Activated B cell treated with CpG ODN at 0.5 μM for 24 hours (primary cell): ENCODE results near the gene B3GALT6. TPM values are rescaled to one million over a fixed set of nuclear protein-coding genes. Genes with fewer than 3 reads are reported as not detected.

Experiments
- ATAC-seq: fragments of 200-7000 bp; cut with Tn5 transposase; one replicate; pipeline ENCODE4 v1.10.0; 2021; ENCODE audit warnings: low read depth, mild to moderate bottlenecking, moderate library complexity
- CTCF ChIA-PET: fragments of 350-600 bp; sonication (Branson Sonifier 250); formaldehyde crosslinking; loops from one replicate; lab custom pipeline; 2021; ENCODE audit warnings: antibody characterized with exemption; lab: Charles Lee
- POLR2A ChIA-PET: fragments of 350-600 bp; sonication (Branson Sonifier 250); formaldehyde crosslinking; loops from one replicate; lab custom pipeline; 2021; ENCODE audit warnings: antibody characterized with exemption; lab: Charles Lee
- DNase-seq: peaks from one replicate; pipeline ENCODE4 v3.0.0; 2022
- H3K27ac Mint-ChIP-seq: one replicate; pipeline ENCODE4 v1.8.0; 2020; ENCODE audit warnings: mixed read lengths
- H3K27me3 Mint-ChIP-seq: one replicate; pipeline ENCODE4 v1.8.0; 2021; ENCODE audit warnings: mixed read lengths
- H3K36me3 Mint-ChIP-seq: one replicate; pipeline ENCODE4 v1.8.0; 2021; ENCODE audit warnings: low read depth, mixed read lengths
- H3K4me1 Mint-ChIP-seq: one replicate; pipeline ENCODE4 v1.8.0; 2021; ENCODE audit warnings: mixed read lengths
- H3K4me3 Mint-ChIP-seq: one replicate; pipeline ENCODE4 v1.8.0; 2020; ENCODE audit warnings: mild to moderate bottlenecking, mixed read lengths
- H3K9me3 Mint-ChIP-seq: one replicate; pipeline ENCODE4 v1.8.0; 2020; ENCODE audit warnings: mixed read lengths
- intact Hi-C: fragments of 100-400 bp; cut with micrococcal nuclease; formaldehyde crosslinking; loops from one replicate; pipeline ENCODE4 v1.15.1; 2024
- total RNA-seq: library from RNA; stranded (reverse); gene quantifications from 2 replicates; pipeline ENCODE4 v1.2.3, GENCODE V29; 2022
- TF ChIP-seq, protein P1 (sequence below): fragments of 200-600 bp; IDR thresholded peaks from one replicate; pipeline ENCODE4 v1.8.0; 2022; ENCODE audit warnings: antibody characterized with exemption, mild to moderate bottlenecking

The B3GALT6 gene
- total RNA-seq, 1 donor from 2014 or later = 22.1 TPM

GRCh38 chr1:1260843-1261560 lies 29.0 kb downstream of the B3GALT6 start:
- ChIA-PET POLR2A (interaction anchor here (0.7 to 1.0 kb wide), 3 partner anchors 11 to 197 kb away, joined by 3 to 4 read pairs (median 4); no protein-coding TSS in a partner anchor), CTCF (interaction anchor here (1.2 to 1.9 kb wide), 2 partner anchors 11 to 139 kb away, joined by 3 to 7 read pairs; no protein-coding TSS in a partner anchor)
- no peak for ATAC-seq
- Mint-ChIP-seq H3K4me3 (no peak overlapping the region), H3K9me3 (no peaks in the 10 kb centered on the region), H3K36me3 (peaks cover 67% of the 10 kb centered on the region), H3K27me3 (no peaks in the 10 kb centered on the region), H3K27ac (no peak overlapping the region), H3K4me1 (peaks cover 16% of the 10 kb centered on the region)
- intact Hi-C loops = no loop called here
- no peak for DNase-seq
- TF ChIP-seq, protein P1, sequence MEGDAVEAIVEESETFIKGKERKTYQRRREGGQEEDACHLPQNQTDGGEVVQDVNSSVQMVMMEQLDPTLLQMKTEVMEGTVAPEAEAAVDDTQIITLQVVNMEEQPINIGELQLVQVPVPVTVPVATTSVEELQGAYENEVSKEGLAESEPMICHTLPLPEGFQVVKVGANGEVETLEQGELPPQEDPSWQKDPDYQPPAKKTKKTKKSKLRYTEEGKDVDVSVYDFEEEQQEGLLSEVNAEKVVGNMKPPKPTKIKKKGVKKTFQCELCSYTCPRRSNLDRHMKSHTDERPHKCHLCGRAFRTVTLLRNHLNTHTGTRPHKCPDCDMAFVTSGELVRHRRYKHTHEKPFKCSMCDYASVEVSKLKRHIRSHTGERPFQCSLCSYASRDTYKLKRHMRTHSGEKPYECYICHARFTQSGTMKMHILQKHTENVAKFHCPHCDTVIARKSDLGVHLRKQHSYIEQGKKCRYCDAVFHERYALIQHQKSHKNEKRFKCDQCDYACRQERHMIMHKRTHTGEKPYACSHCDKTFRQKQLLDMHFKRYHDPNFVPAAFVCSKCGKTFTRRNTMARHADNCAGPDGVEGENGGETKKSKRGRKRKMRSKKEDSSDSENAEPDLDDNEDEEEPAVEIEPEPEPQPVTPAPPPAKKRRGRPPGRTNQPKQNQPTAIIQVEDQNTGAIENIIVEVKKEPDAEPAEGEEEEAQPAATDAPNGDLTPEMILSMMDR = no peak

GRCh38 chr1:1262071-1262470 lies 30.0 kb downstream of the B3GALT6 start:
- H3K36me3 Mint-ChIP-seq = peaks cover 62% of the 10 kb centered on the region

GRCh38 chr1:1262758-1263157 lies 30.7 kb downstream of the B3GALT6 start:
- POLR2A ChIA-PET = interaction anchor here (1.2 kb wide), 1 partner anchor 11 kb away, joined by 3 read pairs; the partner anchor contains the start of gene UBE2J2
- TF ChIP-seq, protein P1 = no peak
- DNase-seq (no peak), ATAC-seq (no peak)
- no peak overlapping the region for H3K4me3 Mint-ChIP-seq
- CTCF ChIA-PET = no interaction called here
- H3K9me3 Mint-ChIP-seq = no peaks in the 10 kb centered on the region
- peaks cover 63% of the 10 kb centered on the region for H3K36me3 Mint-ChIP-seq
- H3K27me3 Mint-ChIP-seq = no peaks in the 10 kb centered on the region
- no peak overlapping the region for H3K27ac Mint-ChIP-seq
- H3K4me1 Mint-ChIP-seq = peaks cover 16% of the 10 kb centered on the region
- intact Hi-C loops = no loop called here

More at GRCh38 chr1:1262071-1262470, 30.0 kb downstream of the B3GALT6 start:
- Mint-ChIP-seq H3K27ac (no peak overlapping the region), H3K4me3 (no peak overlapping the region), H3K27me3 (no peaks in the 10 kb centered on the region), H3K9me3 (no peaks in the 10 kb centered on the region), H3K4me1 (peaks cover 16% of the 10 kb centered on the region)
- ChIA-PET POLR2A (interaction anchor here (1.2 kb wide), 1 partner anchor 12 kb away, joined by 3 read pairs; the partner anchor contains the start of gene UBE2J2), CTCF (no interaction called here)
- TF ChIP-seq, protein P1 = no peak
- ATAC-seq (no peak), DNase-seq (no peak)
- intact Hi-C loops = no loop called here

DNA sequence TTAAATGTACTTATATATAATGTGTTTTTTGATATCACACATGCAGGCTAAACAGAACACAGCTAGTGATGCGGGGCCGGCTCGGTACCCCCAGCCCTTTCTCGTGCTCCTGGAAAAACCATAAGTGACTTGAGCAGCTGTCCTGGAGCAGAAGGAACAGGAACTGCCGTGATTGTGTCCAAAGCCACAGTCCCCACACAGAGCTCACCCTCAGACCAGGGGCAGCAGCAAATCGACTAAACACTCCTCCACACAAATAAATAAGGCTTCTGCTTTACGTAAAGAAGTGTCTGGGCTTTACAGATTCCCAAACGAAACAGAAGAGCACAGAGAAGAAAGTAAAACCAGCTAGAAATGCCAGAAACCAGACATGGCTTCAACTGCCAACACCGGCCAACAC lies 32.0 kb downstream of the B3GALT6 start:
- no peak overlapping the region for H3K4me3 Mint-ChIP-seq
- no peak for DNase-seq
- peaks cover 16% of the 10 kb centered on the region for H3K4me1 Mint-ChIP-seq
- intact Hi-C loops = no loop called here
- H3K27ac Mint-ChIP-seq = no peak overlapping the region
- H3K27me3 Mint-ChIP-seq = no peaks in the 10 kb centered on the region
- H3K9me3 Mint-ChIP-seq = no peaks in the 10 kb centered on the region
- POLR2A ChIA-PET = no interaction called here
- peaks cover 61% of the 10 kb centered on the region for H3K36me3 Mint-ChIP-seq
- CTCF ChIA-PET = interaction anchor here (1.5 kb wide), 1 partner anchor 28 kb away, joined by 4 read pairs; no protein-coding TSS in a partner anchor
- ATAC-seq = no peak
- TF ChIP-seq, protein P1 = no peak

DNA sequence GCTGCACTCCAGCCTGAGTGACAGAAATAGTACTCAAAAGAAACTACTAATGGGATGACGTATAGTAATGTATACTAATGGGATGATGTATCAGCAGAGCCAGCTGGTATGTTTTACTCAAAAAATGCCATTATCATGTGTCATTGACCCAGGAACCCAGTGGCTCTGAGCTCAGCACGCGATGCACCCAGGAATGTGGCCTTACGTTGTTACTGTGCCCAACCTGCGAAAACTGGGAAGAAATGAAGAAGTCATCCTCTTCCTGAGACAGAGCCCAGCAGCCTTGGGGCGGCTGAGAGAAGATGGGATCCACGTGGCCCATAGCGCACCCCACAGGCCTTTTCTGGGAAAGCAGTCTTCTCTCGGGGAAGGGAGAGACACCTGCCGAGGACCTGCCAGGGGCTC lies 32.8 kb downstream of the B3GALT6 start:
- CTCF ChIA-PET = interaction anchor here (1.5 kb wide), 1 partner anchor 27 kb away, joined by 4 read pairs; no protein-coding TSS in a partner anchor
- no peak overlapping the region for H3K4me3 Mint-ChIP-seq
- ATAC-seq = no peak
- no peak for DNase-seq
- no peak overlapping the region for H3K27ac Mint-ChIP-seq
- H3K9me3 Mint-ChIP-seq = no peaks in the 10 kb centered on the region
- POLR2A ChIA-PET = no interaction called here
- H3K36me3 Mint-ChIP-seq = peaks cover 57% of the 10 kb centered on the region
- no peaks in the 10 kb centered on the region for H3K27me3 Mint-ChIP-seq
- peaks cover 16% of the 10 kb centered on the region for H3K4me1 Mint-ChIP-seq
- TF ChIP-seq, protein P1 = no peak
- intact Hi-C loops = no loop called here
